NCI-H1092 (cell line): Measurements from ENCODE around the gene SP4.
A peak's percentile ranks its signal among the peaks of the same experiment; 100 is the strongest.

Experiments
- DNase-seq: peaks from one replicate; lab custom pipeline; 2025; lab: John Stamatoyannopoulos, UW

SP4 gene

GRCh38 chr7:21427871-21428658, at the start of gene SP4:
Gene SP4, plus strand, starts transcription at chr7:21428083. Its CDS starts 169 bp downstream, at chr7:21428252.
- peak; percentile 95 for DNase-seq

- no peak for DNase-seq
These were observed 44.4 kb upstream of the SP4 start for GRCh38 chr7:21383227-21384220.

GRCh38 chr7:21393937-21394336, 33.9 kb upstream of the SP4 start:
- no peak for DNase-seq

GRCh38 chr7:21401944-21402343, 25.9 kb upstream of the SP4 start:
- DNase-seq, result no peak

- no peak for DNase-seq
These were observed 19.9 kb upstream of the SP4 start for GRCh38 chr7:21407796-21408480.

- no peak for DNase-seq
These were observed 19.4 kb upstream of the SP4 start for GRCh38 chr7:21408481-21408820.

GRCh38 chr7:21412410-21412851, 15.5 kb upstream of the SP4 start:
- DNase-seq, result no peak

- no peak for DNase-seq
These were observed 14.9 kb upstream of the SP4 start for GRCh38 chr7:21412957-21413356.

GRCh38 chr7:21413502-21413901, 14.4 kb upstream of the SP4 start:
- no peak for DNase-seq

- DNase-seq, result no peak
These were observed 13.0 kb upstream of the SP4 start for GRCh38 chr7:21414795-21415393.

GRCh38 chr7:21417647-21418046, 10.2 kb upstream of the SP4 start:
- no peak for DNase-seq

- no peak for DNase-seq
These were observed 5.1 kb upstream of the SP4 start for GRCh38 chr7:21422751-21423150.

- DNase-seq, result no peak
These were observed 2.6 kb upstream of the SP4 start for GRCh38 chr7:21425290-21425689.

- peak; percentile 44 for DNase-seq
These were observed 1.3 kb upstream of the SP4 start for GRCh38 chr7:21426286-21427181.

- DNase-seq, result peak; percentile 99
These were observed 557 bp upstream of the SP4 start for GRCh38 chr7:21427182-21427870.

GRCh38 chr7:21428659-21428941, 717 bp downstream of the SP4 start:
- no peak for DNase-seq

- no peak for DNase-seq
These were observed 1.1 kb downstream of the SP4 start for GRCh38 chr7:21429021-21429420.

GRCh38 chr7:21429786-21430574, 2.1 kb downstream of the SP4 start:
- no peak for DNase-seq

GRCh38 chr7:21430575-21430954, 2.7 kb downstream of the SP4 start:
- DNase-seq, result no peak
